Activated CD8-positive, alpha-beta memory T cell treated with anti-CD3 and anti-CD28 coated beads for 48 hours (primary cell): ENCODE results near the gene ERFL.
A peak's percentile ranks its signal among the peaks of the same experiment; 100 is the strongest.
"Not testable (repeated sequence)": the region's sequence is repeated elsewhere in the genome, so short reads cannot be mapped to it uniquely, and the experiment has no call there.

Source experiments
- DNase-seq, 3 experiments: peaks; one replicate each; pipeline ENCODE4 v3.0.0-alpha.2; 2020; ENCODE audit warnings: low read depth in 2 of 3, low spot score in 2 of 3

ERFL gene

DNA sequence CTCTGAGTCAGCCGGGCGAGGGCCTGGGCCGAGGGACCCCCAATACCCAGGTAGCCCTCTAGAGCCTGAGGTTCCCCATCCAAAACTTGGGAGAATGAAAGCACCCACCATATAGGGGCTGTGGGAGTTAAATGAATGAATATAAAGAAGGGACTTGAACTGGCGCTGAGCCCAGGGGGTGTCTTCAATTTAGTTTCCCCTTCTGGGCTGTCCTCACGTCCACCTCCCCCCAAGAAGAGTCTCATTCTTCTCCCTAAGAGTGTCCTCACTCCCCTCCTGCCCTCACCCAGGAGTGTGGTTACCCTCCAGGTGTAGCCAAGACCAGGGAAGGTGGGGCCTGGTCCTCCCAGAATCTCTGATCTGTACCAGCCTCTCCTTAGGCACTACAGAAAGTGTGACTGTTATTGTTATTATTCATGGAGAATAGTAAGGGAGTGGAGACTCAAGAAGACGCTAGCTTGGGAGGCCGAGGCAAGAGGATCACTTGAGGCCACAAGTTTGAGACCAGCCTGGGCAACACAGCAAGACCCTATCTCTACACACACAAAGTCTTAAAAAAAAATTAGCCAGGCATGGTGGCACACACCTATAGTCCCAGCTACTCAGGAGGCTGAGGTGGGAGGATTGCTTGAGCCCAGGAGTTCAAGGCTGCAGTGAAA, 48.5 kb downstream of the ERFL start:
- DNase-seq, result no peak

- no peak for DNase-seq
Measured at GRCh38 chr19:41879080-41879479, 49.2 kb downstream of the ERFL start.

DNA sequence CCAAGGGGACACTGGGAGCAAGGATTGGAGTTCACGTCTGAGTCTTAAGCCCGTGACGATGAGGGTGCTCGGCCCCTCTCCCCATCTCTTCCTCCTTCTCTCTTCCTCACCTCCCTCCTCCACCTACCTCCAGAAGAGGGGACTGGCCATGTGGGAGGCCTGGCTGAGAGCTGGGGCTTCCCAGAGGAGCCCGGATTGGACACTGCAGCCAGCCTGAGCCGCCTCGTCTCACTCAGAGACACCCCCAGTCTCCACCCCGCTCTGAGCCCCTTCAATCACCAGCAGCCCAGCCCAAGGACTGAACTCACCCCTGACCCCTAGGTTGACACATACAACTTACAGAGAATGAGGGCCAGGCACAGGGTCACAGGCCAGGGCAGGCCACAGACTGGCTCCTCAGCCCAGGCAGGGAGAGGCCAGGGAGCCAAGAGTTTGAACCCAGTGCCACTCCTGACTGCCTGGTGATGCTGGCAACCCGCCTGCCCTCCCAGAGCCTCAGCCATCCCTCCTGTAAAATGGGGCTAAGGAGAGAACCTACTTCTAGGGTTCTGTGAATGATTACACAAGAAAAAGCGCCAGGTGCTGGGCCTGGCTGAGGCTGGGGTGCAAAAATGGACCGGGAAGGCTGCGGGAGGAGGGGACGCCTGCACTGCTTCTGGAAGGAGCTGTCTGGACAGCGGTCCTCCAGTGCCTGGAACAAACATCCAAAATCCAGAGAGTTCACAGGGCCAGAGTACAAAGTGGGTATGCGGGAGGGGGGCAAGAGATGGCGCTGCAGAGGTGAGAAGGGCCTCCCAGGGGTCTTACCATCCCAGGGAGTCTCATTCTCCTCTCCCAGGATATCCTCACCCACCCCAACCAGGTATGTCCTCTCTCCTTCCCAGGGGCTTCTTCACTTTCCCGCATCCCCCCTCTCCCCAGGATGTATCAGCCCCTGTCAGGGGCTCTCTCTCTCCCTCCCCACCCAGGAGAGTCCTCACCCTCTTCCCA, 50.0 kb downstream of the ERFL start:
- no peak for DNase-seq

GRCh38 chr19:41876847-41877832, 51.1 kb downstream of the ERFL start, which contains the start of gene CD79A:
Gene CD79A, plus strand, starts transcription at chr19:41877279. Its CDS starts 26 bp downstream, at chr19:41877305.
- DNase-seq, result no peak

DNA sequence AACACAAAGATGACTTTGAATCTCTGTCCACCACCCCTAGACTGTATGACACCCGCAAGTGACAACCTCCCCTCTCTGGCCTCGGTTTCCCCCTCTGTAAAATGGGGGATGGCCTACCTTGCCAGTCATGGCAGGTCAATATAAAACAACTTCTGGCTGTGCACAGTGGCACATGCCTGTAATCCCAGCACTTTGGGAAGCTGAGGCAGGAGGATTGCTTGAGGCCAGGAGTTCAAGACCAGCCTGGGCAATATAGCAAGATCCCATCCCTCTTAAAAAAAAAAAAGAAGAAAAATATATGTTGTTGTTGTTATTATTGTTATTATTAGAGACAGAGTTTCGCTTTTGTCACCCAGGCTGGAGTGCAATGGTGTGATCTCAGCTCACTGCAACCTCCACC, 52.3 kb downstream of the ERFL start:
- not testable (repeated sequence) for DNase-seq

DNA sequence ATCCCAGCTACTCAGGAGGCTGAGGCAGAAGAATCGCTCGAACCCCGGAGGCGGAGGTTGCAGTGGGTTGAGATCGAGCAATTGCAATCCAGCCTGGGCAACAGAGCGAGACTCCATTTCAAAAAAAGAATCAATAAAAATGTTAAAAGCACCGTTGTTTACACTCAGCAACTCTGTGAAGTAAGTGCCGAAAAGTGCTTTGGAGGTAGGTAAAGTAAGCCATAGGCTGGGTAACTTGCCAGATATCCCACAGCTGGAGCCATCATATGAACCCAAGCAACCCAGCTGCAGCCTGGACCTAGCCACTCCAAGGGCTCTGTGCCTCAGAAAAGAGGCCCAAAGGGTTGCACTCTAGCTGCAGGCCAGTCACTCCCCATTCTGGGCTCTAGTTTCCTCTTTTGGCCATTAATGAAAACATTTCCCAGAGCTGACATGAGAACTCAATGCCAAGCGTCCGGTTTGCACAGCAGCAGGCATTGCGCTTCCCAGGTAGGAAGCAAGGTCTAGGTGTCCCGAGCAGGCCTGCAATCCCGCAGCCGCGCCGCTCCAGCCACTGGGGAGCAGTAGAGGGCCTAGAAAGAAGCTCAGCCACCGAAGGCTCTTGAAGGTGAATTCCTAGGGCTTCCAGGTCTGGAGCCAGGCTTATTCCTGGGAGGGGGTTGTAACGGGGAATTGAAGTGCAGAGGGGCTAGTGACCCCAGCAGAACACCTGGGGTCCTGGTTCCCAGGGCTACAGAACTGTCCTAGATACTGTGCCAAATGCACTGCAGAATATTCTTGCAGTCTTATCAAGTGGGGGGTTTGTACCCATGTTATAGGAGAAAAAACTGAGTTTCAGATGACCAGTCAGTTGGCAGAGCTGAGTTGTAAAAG, 55.2 kb downstream of the ERFL start:
- DNase-seq, result no peak

GRCh38 chr19:41872384-41872774, 55.9 kb downstream of the ERFL start:
- DNase-seq, result no peak

DNA sequence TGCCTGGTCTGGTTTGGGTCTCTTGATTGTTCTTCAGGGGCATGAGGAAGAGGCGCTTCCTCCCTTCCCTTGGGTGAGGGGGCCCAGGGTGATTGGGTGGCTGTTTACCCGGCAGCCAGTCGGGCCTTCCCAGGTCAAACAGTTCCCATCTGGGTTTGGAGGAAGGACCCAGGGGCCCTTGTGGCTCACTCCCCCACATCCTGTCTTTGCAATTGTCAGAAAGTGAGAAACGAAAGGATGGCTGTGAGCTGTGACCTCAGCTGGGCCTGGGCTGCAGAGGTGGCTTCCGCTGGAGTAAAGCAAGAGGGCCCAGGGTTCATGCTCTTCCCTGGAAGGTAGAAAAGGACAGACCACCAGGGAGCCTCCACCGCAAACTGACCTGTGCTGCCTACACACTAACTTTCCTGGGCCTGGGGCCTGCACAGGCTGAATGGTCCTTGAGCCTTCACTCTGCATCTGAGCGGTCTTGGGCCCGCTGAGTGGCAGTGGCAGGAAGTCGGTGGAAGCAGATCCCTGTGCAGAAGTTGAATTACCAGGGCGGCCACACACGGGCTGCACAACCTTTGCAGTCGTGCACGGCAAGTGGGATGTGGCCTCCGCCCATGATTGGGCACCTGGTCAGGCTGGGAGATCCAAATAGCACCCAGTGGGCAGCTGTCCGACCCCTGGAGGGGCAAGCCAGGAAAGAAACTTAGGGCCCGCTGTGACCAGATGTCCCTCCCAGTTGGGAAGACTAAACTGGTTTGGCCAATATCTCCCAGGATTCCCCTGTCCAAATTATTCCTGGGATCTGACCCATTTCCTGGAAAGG, 56.5 kb downstream of the ERFL start:
- DNase-seq, result peak in 1 of 3 experiments; percentile 59

- no peak for DNase-seq
Measured at GRCh38 chr19:41870401-41870873, 57.8 kb downstream of the ERFL start.

DNA sequence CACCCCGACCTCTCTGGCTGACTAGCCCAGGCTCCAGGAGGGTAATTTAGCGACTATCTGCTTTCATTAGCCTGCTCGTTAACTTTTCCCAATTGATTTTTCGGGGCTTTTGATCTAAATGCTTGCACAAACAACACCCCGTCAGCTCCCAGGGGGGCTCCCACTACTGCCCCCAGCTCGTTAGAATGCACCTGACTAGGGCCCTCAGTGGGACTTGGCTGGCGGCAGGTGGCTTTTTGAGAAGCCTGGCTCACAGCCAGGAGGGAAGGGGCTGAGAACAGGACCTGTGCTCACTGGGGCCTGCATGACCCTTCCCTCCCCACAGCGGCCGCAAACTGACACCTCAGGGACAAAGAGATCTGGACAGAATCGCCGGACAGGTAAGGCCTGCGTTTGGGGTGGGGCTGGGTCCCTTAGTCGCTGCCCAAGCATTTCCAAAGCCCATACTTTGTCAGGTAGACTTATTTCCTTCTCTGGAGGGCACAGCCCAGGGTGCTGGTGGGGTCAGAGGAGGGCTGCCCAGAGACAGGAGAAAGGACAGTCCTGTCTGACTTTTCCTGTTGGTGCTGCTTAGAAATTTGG, 58.8 kb downstream of the ERFL start:
- no peak for DNase-seq

- no peak for DNase-seq
Measured at GRCh38 chr19:41868989-41869300, 59.3 kb downstream of the ERFL start.

DNA sequence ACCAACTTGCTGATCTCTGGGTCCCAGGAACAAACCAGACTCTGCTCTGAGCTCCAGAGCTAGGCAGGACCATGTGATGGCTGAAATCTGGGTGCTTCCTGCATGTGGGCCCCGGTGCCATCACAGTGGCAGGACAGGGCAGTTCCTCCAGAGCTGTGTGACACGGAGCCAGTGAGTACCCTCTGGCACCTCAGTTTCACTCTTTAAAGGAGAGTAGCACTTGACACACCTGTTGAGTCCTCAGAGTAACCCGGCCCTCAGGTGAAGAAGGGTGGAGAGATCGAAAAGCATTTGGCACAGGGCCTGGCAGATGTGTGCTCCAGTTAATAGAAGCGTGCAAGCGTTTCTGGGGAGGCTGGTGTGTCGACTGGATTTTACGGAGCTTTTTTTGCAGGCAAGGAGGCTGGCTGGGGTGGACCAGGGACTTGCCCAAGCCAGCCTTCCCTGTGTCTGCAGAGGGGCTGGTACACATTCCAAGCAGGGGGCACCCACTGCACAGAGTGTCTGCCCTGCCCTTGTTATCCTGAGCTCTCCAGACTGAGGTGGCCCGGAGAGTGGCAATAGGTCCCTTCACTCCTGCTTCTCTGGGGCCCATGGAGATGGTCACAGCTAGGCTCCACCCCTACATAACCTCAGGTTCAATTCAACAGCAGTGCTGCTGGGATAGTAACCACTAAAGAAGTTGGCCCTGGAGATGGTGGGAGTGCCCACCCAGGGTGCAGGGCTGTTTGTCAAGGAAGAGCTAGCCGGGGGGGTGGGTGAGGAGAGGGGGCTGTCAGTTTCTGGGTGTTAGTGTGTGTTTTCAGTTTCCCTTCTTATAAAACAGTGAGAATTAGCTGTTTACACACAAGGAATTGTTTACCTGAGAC, 59.9 kb downstream of the ERFL start:
- no peak for DNase-seq

GRCh38 chr19:41866284-41866683, 62.0 kb downstream of the ERFL start:
- no peak for DNase-seq

DNA sequence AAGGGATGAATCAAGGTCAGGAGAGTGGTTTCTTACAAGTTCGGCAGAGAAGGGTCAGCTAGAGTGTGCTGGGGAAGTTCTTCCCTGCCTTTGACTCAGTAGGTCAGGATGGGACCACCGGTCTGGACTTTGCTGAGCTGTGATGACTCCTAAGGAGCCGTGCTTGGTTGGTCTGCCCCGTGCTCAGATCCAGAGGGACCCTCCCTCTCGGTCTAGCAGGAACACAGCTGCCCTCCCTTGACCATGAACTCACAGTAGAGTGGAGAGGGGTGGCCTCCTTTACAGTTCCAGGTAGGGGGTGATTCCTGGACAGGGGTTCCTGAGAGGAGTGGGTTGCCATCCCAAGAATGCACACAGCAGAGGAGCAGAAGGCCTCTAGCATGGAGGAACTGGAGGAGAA, 63.9 kb downstream of the ERFL start:
- no peak for DNase-seq

DNA sequence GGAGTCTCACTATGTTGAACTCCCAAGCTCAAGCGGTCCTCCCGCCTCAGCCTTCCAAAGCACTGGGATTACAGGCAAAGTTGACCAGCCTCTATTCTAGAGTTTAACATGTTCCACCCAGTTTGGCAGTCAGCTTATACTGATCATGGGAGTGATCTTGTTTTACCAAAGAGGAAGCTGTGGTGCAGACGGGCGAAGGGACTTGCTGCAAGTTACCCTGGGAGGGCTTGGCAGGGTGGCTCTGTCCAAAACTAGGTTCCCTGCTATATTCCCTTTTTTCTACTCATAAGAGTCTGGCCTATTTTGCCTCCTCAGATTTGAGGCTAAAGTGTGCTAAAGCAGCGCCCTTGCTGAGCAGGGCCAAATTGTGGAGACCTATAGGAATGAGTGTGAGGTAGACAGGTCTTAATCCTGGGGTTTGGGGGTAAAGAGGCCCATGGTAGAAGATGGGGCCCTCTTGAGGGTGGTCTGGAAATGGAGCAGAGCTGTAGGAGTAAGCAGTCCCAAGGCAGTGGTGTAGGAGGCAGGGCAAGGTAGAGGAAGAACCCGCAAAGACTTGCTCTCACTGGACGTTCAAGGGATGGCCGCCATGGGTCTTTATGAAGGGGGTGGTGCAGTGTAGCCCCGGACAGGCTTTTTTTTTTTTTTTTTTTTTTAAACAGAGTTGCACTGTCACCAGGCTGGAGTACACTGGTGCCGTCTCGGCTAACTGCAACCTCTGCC, 64.9 kb downstream of the ERFL start:
- no peak for DNase-seq

GRCh38 chr19:41862445-41862986, 65.7 kb downstream of the ERFL start:
- no peak for DNase-seq

DNA sequence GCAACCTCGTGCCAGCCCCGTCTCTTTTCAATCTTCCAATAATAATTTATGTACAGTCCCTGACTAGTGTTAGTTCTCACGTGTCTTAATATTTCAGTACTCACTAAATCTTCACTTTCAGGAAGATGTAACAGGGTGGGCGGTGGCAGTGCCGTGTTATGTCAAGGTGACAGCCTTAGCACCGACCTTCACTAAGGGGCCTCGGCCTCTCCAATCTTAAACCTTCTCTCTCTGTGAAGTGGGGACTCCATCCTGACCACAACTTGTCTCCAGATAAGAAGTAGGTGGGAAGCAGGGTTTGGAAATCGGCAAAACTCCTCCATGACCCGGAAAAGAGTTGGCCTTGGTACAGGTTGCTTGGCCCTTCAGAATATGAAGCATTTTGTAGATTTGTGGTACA, 66.4 kb downstream of the ERFL start:
- DNase-seq, result no peak
